Measurements from ENCODE around the gene RNF144B. TPM values are rescaled to one million over a fixed set of nuclear protein-coding genes. Genes with fewer than 3 reads are reported as not detected.

RNF144B gene
- total RNA-seq, 2 donors from 2014 or later, result 4.0 to 5.4 TPM

DNA sequence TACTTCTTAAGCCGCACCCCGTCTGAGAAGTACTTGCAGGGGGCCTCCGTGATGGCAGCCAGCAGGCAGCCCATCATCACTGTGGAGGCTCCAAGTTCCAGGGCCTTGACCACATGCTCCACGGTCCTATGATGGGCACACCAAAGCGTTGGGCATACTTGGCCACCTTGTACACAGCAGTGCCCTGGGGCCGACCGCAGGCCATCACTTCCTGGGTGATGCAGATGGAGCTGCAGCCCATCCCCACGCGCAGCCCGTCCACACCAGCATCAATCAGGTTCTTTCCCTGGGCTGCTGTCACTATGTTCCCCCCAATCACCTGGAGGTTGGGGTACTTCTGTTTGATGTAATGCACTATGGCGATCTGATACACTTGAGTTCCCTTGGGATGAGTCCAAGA, 19.8 kb upstream of the RNF144B start:
- ATAC-seq, result no peak

DNA sequence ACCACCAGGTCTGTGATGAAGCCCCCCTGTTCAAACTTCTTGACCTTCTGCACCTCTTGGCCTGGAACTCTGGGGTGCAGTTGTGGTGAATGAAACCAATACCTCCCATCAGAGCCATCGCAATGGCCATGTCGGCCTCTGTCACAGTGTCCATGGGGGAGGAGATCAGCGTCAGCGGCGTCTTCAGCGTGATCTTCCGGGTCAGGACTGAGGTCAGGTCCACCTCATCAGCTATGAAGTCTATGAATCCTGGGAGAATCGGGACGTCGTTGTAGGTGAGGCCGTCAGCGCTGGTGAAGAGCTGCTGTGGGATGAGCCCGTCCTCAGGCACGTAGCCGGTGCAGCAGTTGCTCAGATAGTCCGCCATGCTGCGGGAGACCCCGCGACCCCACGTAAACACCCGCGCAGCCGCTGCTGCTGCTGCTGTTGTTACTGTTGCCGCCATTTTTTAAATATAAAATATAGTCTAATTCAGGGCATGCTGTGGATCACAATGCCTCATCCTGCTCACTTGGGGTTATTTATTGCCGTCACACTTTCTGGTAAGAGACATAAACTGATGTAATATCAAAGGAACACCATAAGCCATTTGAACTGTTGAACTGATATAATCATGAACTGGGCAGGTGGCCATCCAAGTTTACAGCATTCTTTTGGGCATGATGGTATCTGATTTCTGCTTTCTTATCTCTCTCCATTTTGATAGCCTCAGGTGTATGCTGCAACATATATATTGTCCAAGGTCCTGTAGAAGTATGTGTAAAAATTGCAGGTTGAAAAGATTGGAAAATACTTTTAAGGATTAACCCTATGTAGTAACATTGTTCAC, 18.7 kb upstream of the RNF144B start:
- Histone ChIP-seq H3K4me1 (no peaks in the 10 kb centered on the region), H3K9me3 (no peaks in the 10 kb centered on the region), H3K36me3 (replicated peaks in 1 of 2; ENCODE audit: insufficient read depth in 1 of 2, low read depth in 2 of 2) (no peaks in the 10 kb centered on the region), H3K4me3 (no peak overlapping the region), H3K27ac (no peak overlapping the region), H3K27me3 (no peaks in the 10 kb centered on the region)
- no peak for TF ChIP-seq POLR2A (IDR thresholded peaks at IDR 0.05)
- TF ChIP-seq, protein P1, sequence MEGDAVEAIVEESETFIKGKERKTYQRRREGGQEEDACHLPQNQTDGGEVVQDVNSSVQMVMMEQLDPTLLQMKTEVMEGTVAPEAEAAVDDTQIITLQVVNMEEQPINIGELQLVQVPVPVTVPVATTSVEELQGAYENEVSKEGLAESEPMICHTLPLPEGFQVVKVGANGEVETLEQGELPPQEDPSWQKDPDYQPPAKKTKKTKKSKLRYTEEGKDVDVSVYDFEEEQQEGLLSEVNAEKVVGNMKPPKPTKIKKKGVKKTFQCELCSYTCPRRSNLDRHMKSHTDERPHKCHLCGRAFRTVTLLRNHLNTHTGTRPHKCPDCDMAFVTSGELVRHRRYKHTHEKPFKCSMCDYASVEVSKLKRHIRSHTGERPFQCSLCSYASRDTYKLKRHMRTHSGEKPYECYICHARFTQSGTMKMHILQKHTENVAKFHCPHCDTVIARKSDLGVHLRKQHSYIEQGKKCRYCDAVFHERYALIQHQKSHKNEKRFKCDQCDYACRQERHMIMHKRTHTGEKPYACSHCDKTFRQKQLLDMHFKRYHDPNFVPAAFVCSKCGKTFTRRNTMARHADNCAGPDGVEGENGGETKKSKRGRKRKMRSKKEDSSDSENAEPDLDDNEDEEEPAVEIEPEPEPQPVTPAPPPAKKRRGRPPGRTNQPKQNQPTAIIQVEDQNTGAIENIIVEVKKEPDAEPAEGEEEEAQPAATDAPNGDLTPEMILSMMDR (IDR thresholded peaks at IDR 0.05), result no peak
- intact Hi-C loops (cut with DNase I), result no loop called here
- no peak for ATAC-seq
- WGBS, 2 donors, result 95 to 97% methylated on average over 23 to 25 of the region's 25 CpGs
- no peak for DNase-seq

More for the DNA sequence above, 19.8 kb upstream of the RNF144B start:
- Histone ChIP-seq H3K4me1 (peaks cover 5% of the 10 kb centered on the region), H3K36me3 (replicated peaks in 1 of 2; ENCODE audit: insufficient read depth in 1 of 2, low read depth in 2 of 2) (no peaks in the 10 kb centered on the region), H3K4me3 (no peak overlapping the region), H3K27me3 (no peaks in the 10 kb centered on the region), H3K9me3 (no peaks in the 10 kb centered on the region), H3K27ac (no peak overlapping the region)
- DNase-seq, result no peak
- intact Hi-C loops (cut with DNase I), result no loop called here
- no peak for TF ChIP-seq POLR2A (IDR thresholded peaks at IDR 0.05)
- TF ChIP-seq, protein P1 (IDR thresholded peaks at IDR 0.05), result no peak
- WGBS, 2 donors, result 95 to 99% methylated on average over 6 to 10 of the region's 11 CpGs

DNA sequence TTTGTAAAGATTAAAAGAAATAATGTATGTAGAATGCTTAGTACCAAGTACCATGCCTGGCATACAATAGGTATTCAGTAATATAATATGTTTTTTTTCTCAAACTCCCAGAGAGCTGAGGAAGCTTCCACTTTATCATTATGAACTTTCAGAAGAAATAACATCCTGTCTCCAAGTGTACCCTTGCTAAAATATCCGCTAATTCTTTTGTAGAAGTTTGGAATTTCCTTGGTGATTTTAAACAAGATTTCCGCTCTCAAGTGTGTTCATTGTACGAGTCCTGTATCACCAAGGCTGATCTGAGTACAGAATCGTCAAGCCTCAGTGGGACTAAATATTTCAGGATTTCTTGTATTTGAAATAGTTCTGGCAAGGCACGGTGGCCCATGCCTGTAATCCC, 16.1 kb upstream of the RNF144B start:
- H3K27ac ChIP-seq, result no peak overlapping the region
- ATAC-seq (no peak), DNase-seq (no peak)
- no peak overlapping the region for H3K4me3 ChIP-seq
- H3K36me3 ChIP-seq (replicated peaks in 1 of 2; ENCODE audit: insufficient read depth in 1 of 2, low read depth in 2 of 2), result no peaks in the 10 kb centered on the region
- intact Hi-C loops (cut with DNase I), result no loop called here
- TF ChIP-seq, protein P1 (IDR thresholded peaks at IDR 0.05), result no peak
- no peak for TF ChIP-seq POLR2A (IDR thresholded peaks at IDR 0.05)
- 89 to 91% methylated on average over 5 of the region's 5 CpGs for WGBS, 2 donors
- H3K27me3 ChIP-seq, result no peaks in the 10 kb centered on the region
- H3K9me3 ChIP-seq, result no peaks in the 10 kb centered on the region
- no peaks in the 10 kb centered on the region for H3K4me1 ChIP-seq

DNA sequence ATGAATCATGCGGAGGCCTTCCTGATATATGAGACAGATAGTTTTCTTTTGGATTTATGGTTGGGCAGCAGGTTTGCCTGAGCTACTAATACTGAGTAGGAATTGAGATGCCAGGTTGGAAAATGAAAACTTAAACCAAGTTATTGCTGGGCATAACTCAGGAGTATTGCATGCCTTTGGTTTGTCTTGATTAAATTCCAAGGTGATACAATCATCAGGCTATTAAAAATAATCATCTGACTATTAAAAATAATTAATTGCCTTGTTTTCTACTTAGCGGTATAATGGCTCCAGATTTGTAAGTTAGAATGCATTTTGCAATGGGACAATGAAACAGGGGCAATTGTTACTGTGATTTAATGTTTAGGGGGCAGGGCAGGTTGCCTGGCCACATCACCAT, 15.5 kb upstream of the RNF144B start:
- Histone ChIP-seq H3K4me1 (no peaks in the 10 kb centered on the region), H3K4me3 (no peak overlapping the region), H3K27ac (no peak overlapping the region), H3K9me3 (no peaks in the 10 kb centered on the region), H3K27me3 (no peaks in the 10 kb centered on the region), H3K36me3 (replicated peaks in 1 of 2; ENCODE audit: insufficient read depth in 1 of 2, low read depth in 2 of 2) (no peaks in the 10 kb centered on the region)
- 89 to 93% methylated on average over 2 of the region's 2 CpGs for WGBS, 2 donors
- TF ChIP-seq, protein P1 (IDR thresholded peaks at IDR 0.05), result no peak
- TF ChIP-seq POLR2A (IDR thresholded peaks at IDR 0.05), result no peak
- DNase-seq (no peak), ATAC-seq (no peak)
- intact Hi-C loops (cut with DNase I), result no loop called here
